K562 (cell line): ENCODE results near the gene FBP1. TPM values are rescaled to one million over a fixed set of nuclear protein-coding genes. Genes with fewer than 3 reads are reported as not detected.

Experiments
- ATAC-seq: fragments of 200-7000 bp; cut with Tn5 transposase; 3 replicates; pipeline ENCODE4 v1.9.1; 2020; ENCODE audit warnings: moderate library complexity
- BruUV-seq: library from RNA; stranded (reverse); fragments of 400-500 nt; replicated peaks from 2 replicates; lab custom pipeline; 2021; lab: Mats Ljungman, UMichigan
- CTCF ChIA-PET: fragments of 300-600 bp; formaldehyde crosslinking; extraction: SDS; loops from one replicate; lab custom pipeline; 2021; ENCODE audit warnings: low intra/inter-chr PET ratio; lab: Yijun Ruan, JAX
- POLR2A ChIA-PET: fragments of 300-600, 350-650 bp; sonication (Branson Sonifier 250); formaldehyde crosslinking; extraction: SDS; loops from one replicate; lab custom pipeline; 2021; ENCODE audit warnings: antibody characterized with exemption, inconsistent platforms; lab: Yijun Ruan, JAX
- DNase-seq, 4 experiments: peaks; one replicate each; pipeline versions ENCODE4 v3.0.0 to v3.0.0-alpha.2; 2011 to 2018; ENCODE audit warnings: low spot score in 3 of 4, mixed read lengths in 3 of 4; ENCODE audit errors: extremely low read depth in 1 of 4
- FAIRE-seq: peaks from 2 replicates; lab custom pipeline; 2011; peaks lifted over from hg19 to GRCh38; lab: Jason Lieb, UNC
- H2AFZ ChIP-seq: 2 replicates; pipeline ENCODE4 v1.6.0; 2011; ENCODE audit warnings: low read depth, low read length, control low read depth, inconsistent platforms
- H3K27ac ChIP-seq: fragments of 200-600 bp; 3 replicates; pipeline ENCODE4 v1.8.0; 2011; ENCODE audit warnings: low read depth, mild to moderate bottlenecking, control low read depth, inconsistent platforms, low read length, moderate library complexity, mixed read lengths; ENCODE audit errors: extremely low read depth
- H3K27me3 ChIP-seq, 2 experiments: fragments of 300-600 bp in 1 of 2; 2 replicates in 1 of 2; 3 replicates in 1 of 2; pipeline versions ENCODE4 v1.6.0 to v1.8.0; 2011; ENCODE audit warnings: inconsistent platforms in 2 of 2, low read length in 2 of 2, mild to moderate bottlenecking in 1 of 2, mixed read lengths in 1 of 2, moderate library complexity in 1 of 2; ENCODE audit not compliant: control insufficient read depth in 2 of 2, insufficient read depth in 2 of 2
- H3K36me3 ChIP-seq: fragments of 300-600 bp; 3 replicates; pipeline ENCODE4 v1.8.0; 2011; ENCODE audit warnings: mild to moderate bottlenecking, low read length, inconsistent platforms; ENCODE audit not compliant: control insufficient read depth, insufficient read depth
- H3K4me1 ChIP-seq, 2 experiments: fragments of 200-600 bp in 1 of 2; replicated peaks in 1 of 2; 2 replicates in 1 of 2; 3 replicates in 1 of 2; pipeline versions ENCODE4 v1.5.1 to v1.8.0; 2011; ENCODE audit warnings: inconsistent platforms in 2 of 2, low read length in 2 of 2, mild to moderate bottlenecking in 1 of 2, mixed read lengths in 1 of 2, moderate library complexity in 1 of 2; ENCODE audit not compliant: control insufficient read depth in 2 of 2, insufficient read depth in 2 of 2
- H3K4me2 ChIP-seq: 2 replicates; pipeline ENCODE4 v1.6.1; 2011; ENCODE audit warnings: low read length, control low read depth, inconsistent platforms, mixed read lengths; ENCODE audit not compliant: insufficient read depth
- H3K4me3 ChIP-seq: fragments of 200-600 bp; sonication (generic), shearing (Covaris generic); 2 replicates; pipeline ENCODE4 v1.5.1; 2016; ENCODE audit warnings: control low read depth, inconsistent platforms
- H3K79me2 ChIP-seq: fragments of 200-600 bp; 3 replicates; pipeline ENCODE4 v1.8.0; 2011; ENCODE audit warnings: low read length, inconsistent platforms; ENCODE audit not compliant: control insufficient read depth, insufficient read depth
- H3K9ac ChIP-seq, 2 experiments: 2 replicates each; pipeline versions ENCODE4 v1.6.0 to v1.6.1; 2011; ENCODE audit warnings: low read depth in 2 of 2, low read length in 2 of 2, control low read depth in 1 of 2, inconsistent platforms in 1 of 2, mild to moderate bottlenecking in 1 of 2, mixed read lengths in 1 of 2; ENCODE audit not compliant: insufficient read depth in 1 of 2
- H3K9me1 ChIP-seq: one replicate; pipeline ENCODE4 v1.6.0; 2011; ENCODE audit warnings: inconsistent platforms, mild to moderate bottlenecking, low read length, moderate library complexity; ENCODE audit not compliant: control insufficient read depth, insufficient read depth
- H3K9me3 ChIP-seq: replicated peaks from 2 replicates; pipeline ENCODE4 v1.5.1; 2011; ENCODE audit warnings: low read depth, low read length, inconsistent platforms; ENCODE audit not compliant: control insufficient read depth, insufficient read depth
- H4K20me1 ChIP-seq: replicated peaks from 2 replicates; pipeline ENCODE4 v1.6.1; 2011; ENCODE audit warnings: low read length, inconsistent platforms, mixed read lengths; ENCODE audit not compliant: control insufficient read depth, insufficient read depth
- E4F1 ChIP-seq: fragments of 250-450 bp; sonication (Bioruptor Pico); IDR thresholded peaks from 2 replicates; pipeline ENCODE4 v1.5.0; 2021; ENCODE audit warnings: mild to moderate bottlenecking, borderline replicate concordance
- NFATC3 ChIP-seq: fragments of 450-650 bp; IDR thresholded peaks from 2 replicates; pipeline ENCODE4 v1.6.1; 2017; ENCODE audit warnings: mild to moderate bottlenecking
- NR2F6 ChIP-seq: fragments of 450-650 bp; formaldehyde crosslinking; IDR thresholded peaks from 2 replicates; pipeline ENCODE4 v1.4.0; 2020; ENCODE audit warnings: mild to moderate bottlenecking
- NR4A1 ChIP-seq, 2 experiments: fragments of 250-450 bp in 1 of 2; fragments of 450-650 bp in 1 of 2; sonication (Bioruptor Pico) in 1 of 2; IDR thresholded peaks; 2 replicates each; pipeline versions ENCODE4 v1.4.0 to v1.6.1; 2016 to 2020; ENCODE audit warnings: mild to moderate bottlenecking in 2 of 2, missing compliant biosample characterization in 1 of 2, missing genetic modification characterization in 1 of 2, moderate library complexity in 1 of 2
- PURB ChIP-seq: sonication (generic); formaldehyde crosslinking; IDR thresholded peaks from 2 replicates; pipeline ENCODE4 v1.9.0; 2021; ENCODE audit warnings: low read depth, mild to moderate bottlenecking, missing genetic modification reagents
- SFPQ ChIP-seq: fragments of 200-400 bp; formaldehyde crosslinking; IDR thresholded peaks from 2 replicates; pipeline ENCODE4 v1.6.1; 2017; ENCODE audit warnings: mild to moderate bottlenecking, low read depth, low read length, moderate library complexity
- ZNF23 ChIP-seq: fragments of 250-450 bp; sonication (Bioruptor Pico); IDR thresholded peaks from 2 replicates; pipeline ENCODE4 v1.4.0; 2020; ENCODE audit warnings: mild to moderate bottlenecking
- ZNF518B ChIP-seq: fragments of 250-450 bp; sonication (Bioruptor Pico); IDR thresholded peaks from 2 replicates; pipeline ENCODE4 v1.5.0; 2021; ENCODE audit warnings: mild to moderate bottlenecking, moderate library complexity
- WGBS: fragments of 100-300 bp; shearing (Covaris generic); methylation state at CpG from one replicate; pipeline ENCODE4 v1.1.6; 2016; ENCODE audit warnings: low coverage, mixed read lengths; ENCODE audit not compliant: insufficient coverage; ENCODE audit errors: missing lambda C conversion rate; 5-methylcytosine and 5-hydroxymethylcytosine counted together
- in situ Hi-C: fragments of 300-500 bp; cut with MboI; formaldehyde crosslinking; loops from 4 replicates; pipeline ENCODE4 v1.15.0; 2018; ENCODE audit warnings: inconsistent platforms, mixed read lengths
- intact Hi-C: fragments of 100-400 bp; cut with micrococcal nuclease; formaldehyde crosslinking; loops from 2 replicates; pipeline ENCODE4 v1.14.2; 2022
- polyA plus RNA-seq, 8 experiments: library from polyadenylated mRNA; depleted of rRNA in 4 of 8; stranded (reverse) in 5 of 8; unstranded in 3 of 8; fragments of >200 nt; fragmentation: Nextera tagmentation in 2 of 8; fragmentation: Illumina TruSeq in 1 of 8; extraction: Ambion mirVana in 2 of 8; extraction: Trizol in 1 of 8; gene quantifications; 2 replicates each; pipeline versions ENCODE4 v1.2.1 to v1.2.3, GENCODE V29; 2011 to 2014; ENCODE audit warnings: inconsistent platforms in 1 of 8, missing spikeins in 1 of 8
- total RNA-seq, 7 experiments: library from RNA; depleted of rRNA in 6 of 7; stranded (reverse); fragments of >200 nt in 6 of 7; fragmentation: Illumina TruSeq in 2 of 7; extraction: Trizol in 2 of 7; gene quantifications; 2 replicates each; pipeline versions ENCODE4 v1.2.1 to v1.2.3, GENCODE V29; 2011 to 2021; ENCODE audit warnings: low replicate concordance in 1 of 7

Gene FBP1
- total and polyA plus RNA-seq, 9 of the 15 experiments (the other 6 are each of a cell fraction or from before 2014, with no cell fraction given), result 0.24 TPM; not detected in 8

GRCh38 chr9:94643176-94643575, 3.9 kb upstream of the FBP1 start (continued):
- TF ChIP-seq SFPQ (no peak), PURB (CRISPR knock-in tag) (no peak)

GRCh38 chr9:94642501-94642900, 3.2 kb upstream of the FBP1 start:
- peaks cover 59 to 84% of the 10 kb centered on the region in 2 experiments for H3K27me3 ChIP-seq
- H3K27ac ChIP-seq, result no peak overlapping the region
- no peak overlapping the region for H2AFZ ChIP-seq
- 2% methylated on average over 5 of the region's 5 CpGs for WGBS
- no peak overlapping the region for H3K9ac ChIP-seq
- no peaks in the 10 kb centered on the region; the same call in none of the 2 replicates for H4K20me1 ChIP-seq
- intact Hi-C loops, result no loop called here
- ChIA-PET POLR2A (no interaction called here), CTCF (no interaction called here)
- H3K4me3 ChIP-seq, result no peak overlapping the region
- no peak for DNase-seq
- in situ Hi-C loops, result no loop called here
- no peaks in the 10 kb centered on the region for H3K9me1 ChIP-seq
- no peak for ATAC-seq
- H3K4me2 ChIP-seq, result no peak overlapping the region
- BruUV-seq, result no TSS peak
- no peaks in the 10 kb centered on the region for H3K36me3 ChIP-seq
- no peaks in the 10 kb centered on the region for H3K9me3 ChIP-seq
- H3K79me2 ChIP-seq, result no peaks in the 10 kb centered on the region
- FAIRE-seq, result no peak
- peaks cover 0 to 13% of the 10 kb centered on the region in 2 experiments; a peak in 2 of 5 replicates for H3K4me1 ChIP-seq
- TF ChIP-seq NR2F6 (CRISPR knock-in tag) (no peak), NFATC3 (no peak), ZNF23 (no peak), ZNF518B (no peak), E4F1 (no peak), NR4A1 (CRISPR knock-in tag; IDR thresholded peaks at IDR 0.05) (no peak), NR4A1 (tag; IDR thresholded peaks at IDR 0.05) (no peak)
